Measurements from ENCODE around the gene AKAP8L.

DNA sequence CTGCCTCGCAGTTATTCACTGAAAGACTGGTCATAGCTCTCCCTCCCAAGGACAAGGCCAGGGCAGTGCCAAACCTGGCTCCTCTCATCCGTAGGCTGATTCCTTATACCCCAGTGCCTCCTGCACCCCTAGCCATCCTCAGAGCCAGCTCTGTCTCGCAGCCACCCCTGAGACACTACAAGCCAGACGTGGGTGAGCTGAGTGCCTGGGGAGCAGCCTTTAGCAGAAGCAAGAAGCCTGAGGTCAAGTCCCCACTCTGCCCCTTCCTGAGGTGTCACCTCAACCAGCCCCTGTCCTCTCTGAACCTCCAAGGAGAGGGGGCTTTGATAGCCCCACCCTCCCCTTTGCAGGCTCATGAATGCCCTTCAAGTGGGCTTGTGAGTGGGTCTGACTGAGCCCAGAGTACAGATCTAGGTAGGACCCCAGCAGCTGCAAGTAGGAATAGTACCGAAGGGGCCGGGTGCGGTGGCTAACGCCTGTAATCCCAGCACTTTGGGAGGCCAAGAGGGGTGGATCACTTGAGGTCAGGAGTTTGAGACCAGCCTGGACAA, 14.8 kb upstream of the AKAP8L start:
- TF ChIP-seq, protein P1, sequence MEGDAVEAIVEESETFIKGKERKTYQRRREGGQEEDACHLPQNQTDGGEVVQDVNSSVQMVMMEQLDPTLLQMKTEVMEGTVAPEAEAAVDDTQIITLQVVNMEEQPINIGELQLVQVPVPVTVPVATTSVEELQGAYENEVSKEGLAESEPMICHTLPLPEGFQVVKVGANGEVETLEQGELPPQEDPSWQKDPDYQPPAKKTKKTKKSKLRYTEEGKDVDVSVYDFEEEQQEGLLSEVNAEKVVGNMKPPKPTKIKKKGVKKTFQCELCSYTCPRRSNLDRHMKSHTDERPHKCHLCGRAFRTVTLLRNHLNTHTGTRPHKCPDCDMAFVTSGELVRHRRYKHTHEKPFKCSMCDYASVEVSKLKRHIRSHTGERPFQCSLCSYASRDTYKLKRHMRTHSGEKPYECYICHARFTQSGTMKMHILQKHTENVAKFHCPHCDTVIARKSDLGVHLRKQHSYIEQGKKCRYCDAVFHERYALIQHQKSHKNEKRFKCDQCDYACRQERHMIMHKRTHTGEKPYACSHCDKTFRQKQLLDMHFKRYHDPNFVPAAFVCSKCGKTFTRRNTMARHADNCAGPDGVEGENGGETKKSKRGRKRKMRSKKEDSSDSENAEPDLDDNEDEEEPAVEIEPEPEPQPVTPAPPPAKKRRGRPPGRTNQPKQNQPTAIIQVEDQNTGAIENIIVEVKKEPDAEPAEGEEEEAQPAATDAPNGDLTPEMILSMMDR (IDR thresholded peaks at IDR 0.05 in 2 of 3, conservative IDR thresholded peaks at IDR 0.05 in 1 of 3; ENCODE audit: control insufficient read depth in 2 of 3, extremely low read depth in 1 of 3, insufficient read depth in 1 of 3, low read depth in 3 of 3, low read length in 3 of 3), result no peak
- no peak for TF ChIP-seq NFXL1 (IDR thresholded peaks at IDR 0.05; ENCODE audit: borderline replicate concordance)
- TF ChIP-seq TAF1 (IDR thresholded peaks at IDR 0.05; ENCODE audit: borderline replicate concordance, low read depth, low read length), result no peak
- TF ChIP-seq EP300 (IDR thresholded peaks at IDR 0.05; ENCODE audit: borderline replicate concordance in 1 of 2, control insufficient read depth in 1 of 2, low read depth in 2 of 2, low read length in 2 of 2), result no peak
- TF ChIP-seq, protein P2, sequence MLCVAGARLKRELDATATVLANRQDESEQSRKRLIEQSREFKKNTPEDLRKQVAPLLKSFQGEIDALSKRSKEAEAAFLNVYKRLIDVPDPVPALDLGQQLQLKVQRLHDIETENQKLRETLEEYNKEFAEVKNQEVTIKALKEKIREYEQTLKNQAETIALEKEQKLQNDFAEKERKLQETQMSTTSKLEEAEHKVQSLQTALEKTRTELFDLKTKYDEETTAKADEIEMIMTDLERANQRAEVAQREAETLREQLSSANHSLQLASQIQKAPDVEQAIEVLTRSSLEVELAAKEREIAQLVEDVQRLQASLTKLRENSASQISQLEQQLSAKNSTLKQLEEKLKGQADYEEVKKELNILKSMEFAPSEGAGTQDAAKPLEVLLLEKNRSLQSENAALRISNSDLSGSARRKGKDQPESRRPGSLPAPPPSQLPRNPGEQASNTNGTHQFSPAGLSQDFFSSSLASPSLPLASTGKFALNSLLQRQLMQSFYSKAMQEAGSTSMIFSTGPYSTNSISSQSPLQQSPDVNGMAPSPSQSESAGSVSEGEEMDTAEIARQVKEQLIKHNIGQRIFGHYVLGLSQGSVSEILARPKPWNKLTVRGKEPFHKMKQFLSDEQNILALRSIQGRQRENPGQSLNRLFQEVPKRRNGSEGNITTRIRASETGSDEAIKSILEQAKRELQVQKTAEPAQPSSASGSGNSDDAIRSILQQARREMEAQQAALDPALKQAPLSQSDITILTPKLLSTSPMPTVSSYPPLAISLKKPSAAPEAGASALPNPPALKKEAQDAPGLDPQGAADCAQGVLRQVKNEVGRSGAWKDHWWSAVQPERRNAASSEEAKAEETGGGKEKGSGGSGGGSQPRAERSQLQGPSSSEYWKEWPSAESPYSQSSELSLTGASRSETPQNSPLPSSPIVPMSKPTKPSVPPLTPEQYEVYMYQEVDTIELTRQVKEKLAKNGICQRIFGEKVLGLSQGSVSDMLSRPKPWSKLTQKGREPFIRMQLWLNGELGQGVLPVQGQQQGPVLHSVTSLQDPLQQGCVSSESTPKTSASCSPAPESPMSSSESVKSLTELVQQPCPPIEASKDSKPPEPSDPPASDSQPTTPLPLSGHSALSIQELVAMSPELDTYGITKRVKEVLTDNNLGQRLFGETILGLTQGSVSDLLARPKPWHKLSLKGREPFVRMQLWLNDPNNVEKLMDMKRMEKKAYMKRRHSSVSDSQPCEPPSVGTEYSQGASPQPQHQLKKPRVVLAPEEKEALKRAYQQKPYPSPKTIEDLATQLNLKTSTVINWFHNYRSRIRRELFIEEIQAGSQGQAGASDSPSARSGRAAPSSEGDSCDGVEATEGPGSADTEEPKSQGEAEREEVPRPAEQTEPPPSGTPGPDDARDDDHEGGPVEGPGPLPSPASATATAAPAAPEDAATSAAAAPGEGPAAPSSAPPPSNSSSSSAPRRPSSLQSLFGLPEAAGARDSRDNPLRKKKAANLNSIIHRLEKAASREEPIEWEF (IDR thresholded peaks at IDR 0.05; ENCODE audit: insufficient replicate concordance, low read depth, low read length), result no peak
- TF ChIP-seq NFYB (IDR thresholded peaks at IDR 0.05; ENCODE audit: insufficient read depth, low read depth, low read length), result no peak
- no peak for TF ChIP-seq EZH2 (IDR thresholded peaks at IDR 0.05; ENCODE audit: borderline replicate concordance, control insufficient read depth, low read depth, low read length)
- TF ChIP-seq, protein P3, sequence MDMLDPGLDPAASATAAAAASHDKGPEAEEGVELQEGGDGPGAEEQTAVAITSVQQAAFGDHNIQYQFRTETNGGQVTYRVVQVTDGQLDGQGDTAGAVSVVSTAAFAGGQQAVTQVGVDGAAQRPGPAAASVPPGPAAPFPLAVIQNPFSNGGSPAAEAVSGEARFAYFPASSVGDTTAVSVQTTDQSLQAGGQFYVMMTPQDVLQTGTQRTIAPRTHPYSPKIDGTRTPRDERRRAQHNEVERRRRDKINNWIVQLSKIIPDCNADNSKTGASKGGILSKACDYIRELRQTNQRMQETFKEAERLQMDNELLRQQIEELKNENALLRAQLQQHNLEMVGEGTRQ (IDR thresholded peaks at IDR 0.05; ENCODE audit: borderline replicate concordance, low read depth, low read length), result no peak
- TF ChIP-seq POLR2A (IDR thresholded peaks at IDR 0.05; ENCODE audit: low read depth, low read length), result no peak
- TF ChIP-seq KDM1A (IDR thresholded peaks at IDR 0.05; ENCODE audit: borderline replicate concordance), result no peak
- TF ChIP-seq CREB1 (IDR thresholded peaks at IDR 0.05; ENCODE audit: low read depth), result no peak
